Coronary artery (tissue), 2 donors: Measurements from ENCODE around the gene DOCK1.

Experiments
- DNase-seq: peaks from one replicate; pipeline ENCODE4 v3.0.0-alpha.2; 2017; ENCODE audit warnings: low spot score
- H3K27ac ChIP-seq, 2 donors: fragments of 200-600 bp; sonication (generic); one replicate each; pipeline ENCODE4 v1.5.1; 2016 to 2019
- H3K4me3 ChIP-seq: fragments of 200-600 bp; sonication (generic); 2 replicates; pipeline ENCODE4 v1.5.1; 2016; ENCODE audit warnings: mild to moderate bottlenecking, moderate library complexity
- CTCF ChIP-seq: fragments of 200-600 bp; sonication (generic); IDR thresholded peaks from one replicate; pipeline ENCODE4 v1.5.1; 2019; ENCODE audit warnings: antibody characterized with exemption

Gene DOCK1

DNA sequence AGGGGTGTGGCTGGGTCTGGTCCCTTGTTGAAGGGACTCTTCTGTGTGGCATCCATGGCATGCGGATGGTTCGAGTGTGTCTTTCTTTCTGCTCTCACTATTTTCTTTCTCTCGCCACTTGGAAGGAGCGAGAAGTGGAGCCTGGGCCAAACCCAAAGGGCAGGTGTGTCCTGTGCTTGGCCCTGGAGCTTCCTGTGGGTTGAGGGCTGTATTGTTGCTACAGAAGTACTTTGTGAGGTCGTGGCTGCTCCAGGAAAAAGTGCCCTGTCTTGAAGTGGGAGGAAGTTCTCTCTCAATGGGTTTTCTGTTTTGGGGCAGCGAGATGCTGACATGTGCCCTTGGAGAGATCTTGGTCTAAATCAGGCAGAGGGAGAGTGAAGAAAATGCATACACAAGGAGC lies 72.0 kb downstream of the DOCK1 start:
- Histone ChIP-seq H3K27ac (no peak overlapping the region), H3K4me3 (no peak overlapping the region)
- no peak for TF ChIP-seq CTCF
- no peak for DNase-seq

- no peak for TF ChIP-seq CTCF
- no peak overlapping the region for H3K4me3 ChIP-seq
- H3K27ac ChIP-seq, result no peak overlapping the region
- DNase-seq, result no peak
These were observed 74.1 kb downstream of the DOCK1 start for GRCh38 chr10:126979311-126979710.

DNA sequence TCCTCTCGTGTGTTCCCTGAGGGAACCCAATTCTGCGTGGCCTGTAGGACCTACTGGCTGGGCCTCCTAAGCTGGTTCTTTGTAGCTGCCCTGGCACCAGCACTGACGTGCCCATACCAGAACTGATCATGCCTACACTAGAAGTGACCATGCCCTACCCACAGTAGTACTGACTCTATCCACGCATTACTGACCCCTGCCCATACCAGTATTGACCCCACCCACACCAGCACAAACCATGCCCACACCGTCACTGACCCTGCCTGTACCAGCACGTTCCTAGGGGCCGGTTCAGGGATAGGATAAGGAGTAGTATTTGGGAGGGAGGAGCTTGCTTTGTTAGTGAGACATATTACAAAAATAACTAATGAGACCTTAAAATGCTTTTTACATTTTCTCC lies 88.0 kb downstream of the DOCK1 start:
- no peak for DNase-seq
- no peak for TF ChIP-seq CTCF
- Histone ChIP-seq H3K27ac (no peak overlapping the region), H3K4me3 (no peak overlapping the region)

DNA sequence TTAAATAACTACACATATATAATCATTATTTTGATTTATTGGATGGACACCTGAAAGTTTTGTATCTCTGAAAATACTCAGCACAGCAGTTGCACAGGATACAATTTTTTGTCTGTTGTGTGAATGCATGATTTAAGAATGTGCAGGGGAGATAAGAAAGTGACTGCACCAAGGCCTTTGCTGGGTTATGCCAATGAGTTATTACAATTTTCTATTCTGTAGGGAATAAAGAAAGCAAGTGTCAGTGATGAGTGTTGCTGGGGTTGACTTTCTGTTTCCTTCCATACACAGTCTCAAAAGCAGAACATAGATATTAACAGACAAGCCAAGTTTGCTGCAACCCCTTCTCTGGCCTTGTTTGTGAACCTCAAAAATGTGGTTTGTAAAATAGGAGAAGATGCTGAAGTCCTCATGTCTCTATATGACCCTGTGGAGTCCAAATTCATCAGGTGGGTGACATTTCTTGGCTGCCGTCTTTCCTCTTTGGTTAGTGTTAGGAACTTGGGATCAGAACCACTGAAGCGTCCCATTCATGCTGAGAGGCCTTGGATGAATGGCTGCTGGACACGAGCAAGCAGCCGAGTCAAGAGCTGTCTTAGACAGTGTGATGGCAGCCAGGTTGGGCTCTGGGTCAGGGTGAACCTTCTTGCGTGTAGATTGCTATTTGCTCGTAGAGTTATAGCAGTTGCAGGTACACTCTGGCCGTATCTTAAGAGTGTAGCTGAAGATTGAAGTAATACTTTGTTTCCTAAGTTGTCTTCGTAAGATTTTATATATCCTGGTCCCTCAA lies 92.8 kb downstream of the DOCK1 start:
- Histone ChIP-seq H3K4me3 (no peak overlapping the region), H3K27ac (no peak overlapping the region)
- TF ChIP-seq CTCF, result no peak
- no peak for DNase-seq

GRCh38 chr10:127000598-127000997 lies 95.4 kb downstream of the DOCK1 start:
- TF ChIP-seq CTCF, result no peak
- DNase-seq, result no peak
- no peak overlapping the region for H3K27ac ChIP-seq
- H3K4me3 ChIP-seq, result no peak overlapping the region

- TF ChIP-seq CTCF, result no peak
- H3K27ac ChIP-seq, result no peak overlapping the region
- no peak for DNase-seq
- no peak overlapping the region for H3K4me3 ChIP-seq
These were observed 97.9 kb downstream of the DOCK1 start for GRCh38 chr10:127003032-127003685.

DNA sequence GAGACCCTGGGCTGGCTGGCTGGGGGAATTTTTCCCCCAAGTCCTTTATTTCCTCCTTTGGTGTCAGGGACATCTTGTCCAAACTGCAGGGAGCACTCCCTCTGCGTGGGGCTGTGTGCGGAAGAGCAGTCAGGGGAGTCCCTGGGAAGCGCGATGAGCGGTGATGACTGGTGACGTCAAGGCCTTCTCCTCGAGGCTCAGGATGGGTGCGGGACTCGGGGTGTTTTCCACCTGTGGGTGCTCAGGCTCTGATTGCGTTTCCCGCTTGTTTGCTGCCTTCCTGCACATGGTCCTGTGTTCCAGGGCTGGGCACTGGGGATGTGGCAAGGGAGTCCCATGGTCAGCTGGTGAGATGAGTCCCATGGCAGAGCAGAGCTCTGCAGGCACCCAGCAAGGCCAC lies 101.2 kb downstream of the DOCK1 start:
- Histone ChIP-seq H3K4me3 (no peak overlapping the region), H3K27ac (no peak overlapping the region)
- TF ChIP-seq CTCF, result no peak
- no peak for DNase-seq
